ELF-1 (cell line): ENCODE results near the gene ENAH.

Experiments
- DNase-seq: peaks from one replicate; pipeline ENCODE4 v3.0.0-alpha.2; 2016; ENCODE audit warnings: low read depth, low spot score

The ENAH gene

DNA sequence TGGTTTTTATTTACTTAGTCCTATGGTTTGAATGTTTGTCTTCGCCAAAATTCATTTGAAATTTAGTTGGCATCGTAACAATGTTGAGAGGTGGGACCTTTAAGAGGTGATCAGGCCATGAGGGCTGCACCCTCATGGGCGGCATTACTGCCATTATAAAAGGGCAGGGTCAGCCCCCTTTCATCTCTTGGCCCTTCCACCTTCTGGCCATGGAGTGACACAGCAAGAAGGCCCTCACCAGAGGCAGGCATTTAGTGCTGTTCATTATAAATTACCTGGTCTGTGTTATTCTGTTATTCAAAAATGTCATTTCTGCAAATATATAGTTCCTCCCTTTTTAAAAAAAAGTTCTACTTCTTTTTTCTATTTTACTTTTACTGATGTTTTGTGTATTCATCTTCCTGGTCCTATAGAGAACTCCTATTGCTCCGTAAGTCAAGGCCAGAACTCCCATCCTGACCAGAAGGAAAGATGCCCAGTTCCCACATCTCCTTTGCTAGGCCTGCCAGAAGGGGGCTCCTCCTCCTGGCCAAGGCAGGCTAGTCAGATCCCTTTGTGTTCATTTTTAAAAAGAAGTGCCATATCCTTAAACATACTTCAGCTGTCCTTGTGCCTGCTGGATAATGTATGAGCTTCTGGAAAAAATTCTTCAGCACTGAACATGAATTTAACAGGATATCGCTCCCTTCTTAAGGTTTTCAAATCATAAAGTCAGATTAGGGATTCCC is 215.0 kb downstream of the ENAH start:
- no peak for DNase-seq
